ENCODE results near the gene IL17RE.

IL17RE gene

DNA sequence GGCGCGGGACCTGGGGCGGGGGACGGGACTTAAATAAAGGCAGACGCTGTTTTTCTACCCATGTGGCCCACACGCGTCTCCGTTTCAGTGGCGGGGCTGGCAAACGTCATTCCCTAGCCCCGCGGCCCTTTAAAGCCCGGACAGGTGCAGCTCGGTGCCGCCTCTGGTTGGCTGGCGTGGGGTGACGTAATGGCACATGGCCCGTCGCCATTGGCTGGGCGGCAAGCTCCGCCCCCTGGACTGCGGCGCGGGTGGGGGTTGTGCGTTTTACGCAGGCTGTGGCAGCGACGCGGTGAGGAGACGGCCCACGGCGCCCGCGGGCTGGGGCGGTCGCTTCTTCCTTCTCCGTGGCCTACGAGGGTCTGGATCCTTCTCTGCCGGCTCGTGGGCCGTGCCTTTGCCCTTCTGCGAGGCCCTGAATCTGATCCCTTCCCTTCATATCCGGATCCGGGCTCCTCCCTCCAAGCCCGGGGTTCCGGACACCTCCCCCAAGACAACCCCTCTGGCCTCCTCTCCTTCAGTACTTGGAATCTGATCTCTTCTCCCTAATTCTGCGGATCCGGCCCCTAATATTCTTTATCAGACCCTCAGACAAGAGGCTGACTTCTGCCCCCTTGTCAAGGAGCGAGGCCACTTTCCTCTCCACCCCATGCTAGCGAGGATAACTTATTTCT, 31.1 kb downstream of the IL17RE start, which contains the start of gene CRELD1 (continued):
- TF ChIP-seq ZNF26 (tag by site-specific recombination; IDR thresholded peaks at IDR 0.05) (no peak), ZNF704 (tag by site-specific recombination; IDR thresholded peaks at IDR 0.05) (no peak), ZNF280C (tag by site-specific recombination; IDR thresholded peaks at IDR 0.05) (no peak), BCL6B (tag by site-specific recombination; IDR thresholded peaks at IDR 0.05) (no peak), ZNF121 (tag by site-specific recombination; IDR thresholded peaks at IDR 0.05) (no peak), ZNF549 (tag by site-specific recombination; IDR thresholded peaks at IDR 0.05) (no peak), ZNF530 (tag by site-specific recombination; IDR thresholded peaks at IDR 0.05; ENCODE audit: low read depth) (no peak), KLF16 (tag by site-specific recombination; IDR thresholded peaks at IDR 0.05) (peak; percentile 86; the same call in 1 of the 2 replicates), ZNF354C (tag by site-specific recombination; IDR thresholded peaks at IDR 0.05; ENCODE audit: borderline replicate concordance, low read depth) (no peak), ZNF311 (tag by site-specific recombination; IDR thresholded peaks at IDR 0.05; ENCODE audit: borderline replicate concordance) (no peak)

GRCh38 chr3:9934235-9934621, 31.6 kb downstream of the IL17RE start:
- Histone ChIP-seq H3K36me3 (ENCODE audit: control insufficient read depth in 2 of 2, insufficient read depth in 1 of 2, low read length in 2 of 2) (peaks cover 6 to 49% of the 10 kb centered on the region in 2 experiments), H3K27ac (ENCODE audit: extremely low read depth, low read depth, low read length) (peak overlapping the region; percentile 68; the same call in 1 of the 2 replicates), H3K4me3 (ENCODE audit: low read depth, low read length) (peak overlapping the region; percentile 74), H3K9me3 (ENCODE audit: control insufficient read depth, insufficient read depth, low read depth, low read length) (no peaks in the 10 kb centered on the region), H3K4me1 (ENCODE audit: control insufficient read depth, insufficient read depth, low read length) (0 out of 2 replicates have a peak, but pooled peaks cover 2% of the 10 kb centered on the region)
- ChIA-PET CTCF (interaction anchor here (1.5 to 1.9 kb wide), 2 partner anchors 12 to 49 kb away, joined by 5 to 17 read pairs; no protein-coding TSS in a partner anchor), POLR2A (interaction anchor here (0.8 to 3.9 kb wide), 9 partner anchors 9 to 92 kb away, joined by 3 to 33 read pairs (median 9); partner anchors contain the start of genes FANCD2, IL17RC and JAGN1)
- TF ChIP-seq, protein P1, sequence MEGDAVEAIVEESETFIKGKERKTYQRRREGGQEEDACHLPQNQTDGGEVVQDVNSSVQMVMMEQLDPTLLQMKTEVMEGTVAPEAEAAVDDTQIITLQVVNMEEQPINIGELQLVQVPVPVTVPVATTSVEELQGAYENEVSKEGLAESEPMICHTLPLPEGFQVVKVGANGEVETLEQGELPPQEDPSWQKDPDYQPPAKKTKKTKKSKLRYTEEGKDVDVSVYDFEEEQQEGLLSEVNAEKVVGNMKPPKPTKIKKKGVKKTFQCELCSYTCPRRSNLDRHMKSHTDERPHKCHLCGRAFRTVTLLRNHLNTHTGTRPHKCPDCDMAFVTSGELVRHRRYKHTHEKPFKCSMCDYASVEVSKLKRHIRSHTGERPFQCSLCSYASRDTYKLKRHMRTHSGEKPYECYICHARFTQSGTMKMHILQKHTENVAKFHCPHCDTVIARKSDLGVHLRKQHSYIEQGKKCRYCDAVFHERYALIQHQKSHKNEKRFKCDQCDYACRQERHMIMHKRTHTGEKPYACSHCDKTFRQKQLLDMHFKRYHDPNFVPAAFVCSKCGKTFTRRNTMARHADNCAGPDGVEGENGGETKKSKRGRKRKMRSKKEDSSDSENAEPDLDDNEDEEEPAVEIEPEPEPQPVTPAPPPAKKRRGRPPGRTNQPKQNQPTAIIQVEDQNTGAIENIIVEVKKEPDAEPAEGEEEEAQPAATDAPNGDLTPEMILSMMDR (tag by site-specific recombination; IDR thresholded peaks at IDR 0.05): 0 out of 2 replicates have a peak, but pooled peaks have one; percentile 45
- TF ChIP-seq ZBTB20 (tag by site-specific recombination; IDR thresholded peaks at IDR 0.05): peak; percentile 7; the same call in 1 of the 2 replicates
- TF ChIP-seq ZNF548 (tag by site-specific recombination; IDR thresholded peaks at IDR 0.05): no peak
- TF ChIP-seq ZNF335 (tag by site-specific recombination; conservative IDR thresholded peaks at IDR 0.05): peak; percentile 13
